GM18873 (cell line): Measurements from ENCODE around the gene PLEKHG4.

Experiments
- ATAC-seq: cut with Tn5 transposase; IDR thresholded peaks from one replicate; pipeline ENCODE4 v1.9.1; 2021; ENCODE audit warnings: mild to moderate bottlenecking, moderate library complexity, moderate number of reproducible peaks; ENCODE audit not compliant: unreplicated experiment, low FRiP score

Gene PLEKHG4

DNA sequence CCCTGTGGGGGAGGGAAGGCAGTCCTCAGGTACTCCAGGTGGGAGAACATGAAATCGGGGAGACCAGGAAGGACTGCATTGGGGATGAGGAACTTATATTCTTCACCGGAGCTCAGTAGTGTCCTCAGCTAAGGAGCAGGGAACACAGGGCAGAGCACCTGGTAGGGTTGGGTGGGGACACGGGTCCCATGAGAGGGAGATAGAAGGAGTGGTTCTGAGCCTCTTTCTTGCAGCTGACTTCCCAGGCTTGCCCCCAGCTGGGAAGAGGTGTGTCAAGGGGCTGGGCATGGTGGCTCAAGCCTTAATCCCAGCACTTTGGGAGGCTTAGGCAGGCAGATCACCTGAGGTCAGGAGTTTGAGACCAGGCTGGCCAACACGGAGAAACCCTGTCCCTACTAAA lies 34.1 kb upstream of the PLEKHG4 start:
- ATAC-seq, result no peak

DNA sequence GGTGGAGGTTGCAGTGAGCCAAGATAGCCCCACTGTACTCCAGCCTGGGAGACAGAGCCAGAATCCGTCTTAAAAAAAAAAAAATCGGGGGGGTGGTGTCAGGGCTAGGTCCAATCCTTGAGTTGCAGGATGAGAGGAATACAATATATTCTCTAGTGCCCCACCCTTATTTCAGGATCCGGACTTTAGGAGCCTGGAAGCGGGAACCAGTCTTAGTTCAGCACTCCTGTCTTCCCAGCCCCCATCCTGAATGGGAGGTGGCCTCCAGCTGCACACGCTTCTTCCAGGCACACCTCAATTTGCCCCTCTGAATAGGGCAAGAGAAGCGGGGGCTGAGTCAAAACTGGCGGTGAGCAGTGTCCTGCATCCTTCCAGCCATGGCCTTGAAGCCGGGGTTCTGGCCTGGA lies 33.7 kb upstream of the PLEKHG4 start:
- ATAC-seq, result no peak

DNA sequence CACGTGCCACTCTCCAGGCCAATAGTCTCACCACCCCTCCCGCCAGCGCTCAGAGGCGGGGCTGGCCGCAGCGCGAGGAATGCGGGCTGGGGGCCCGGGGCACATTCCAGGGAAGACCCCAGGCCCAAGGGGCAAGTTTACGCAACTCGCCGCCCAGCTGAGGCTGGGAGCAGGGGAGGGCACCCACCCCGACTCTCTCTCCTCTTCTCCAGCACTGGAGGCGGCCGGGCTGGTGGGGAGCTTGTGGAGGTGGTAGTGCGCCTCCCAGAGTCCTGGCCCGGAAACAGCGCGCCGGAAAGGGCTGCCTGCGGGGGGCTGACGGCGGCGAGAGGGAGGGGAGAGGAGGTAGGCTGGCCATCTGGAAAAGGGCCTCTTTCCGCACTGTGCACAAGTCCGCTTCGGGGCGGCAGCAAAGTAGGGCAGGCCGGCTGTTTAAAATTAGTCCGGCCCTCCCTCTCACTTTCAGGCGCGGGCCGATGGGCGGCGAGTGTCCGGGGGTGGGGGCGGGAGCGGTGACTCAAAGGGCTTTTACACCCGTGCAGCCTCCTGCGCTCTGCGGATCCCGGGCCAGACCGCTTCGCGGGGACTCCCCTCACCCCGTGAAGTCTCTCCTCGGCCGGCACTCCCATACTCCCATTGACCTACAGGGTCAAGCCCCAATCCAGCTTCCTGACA lies 33.1 kb upstream of the PLEKHG4 start:
- ATAC-seq, result no peak

DNA sequence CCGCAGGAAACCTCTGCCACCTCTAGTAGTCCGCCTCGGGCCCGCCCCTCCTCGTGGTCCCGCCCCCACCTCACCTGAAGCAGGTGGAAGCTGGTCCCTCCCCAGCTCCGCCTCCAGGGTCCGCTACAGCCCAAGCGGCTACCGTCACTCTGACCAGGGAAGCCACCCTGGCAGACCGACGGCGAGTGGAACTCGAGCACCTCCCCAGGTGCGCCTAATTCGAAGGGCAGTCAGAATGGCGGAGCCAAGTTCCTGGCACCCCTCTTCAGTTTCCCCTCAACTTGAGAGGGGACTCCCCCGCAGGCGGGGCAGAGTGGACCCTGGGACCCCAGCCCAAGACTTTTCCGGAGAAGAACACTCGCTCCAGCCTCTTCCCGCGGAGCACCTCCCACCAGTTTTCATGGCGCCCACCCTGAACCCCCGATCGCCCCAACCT lies 32.6 kb upstream of the PLEKHG4 start:
- no peak for ATAC-seq

DNA sequence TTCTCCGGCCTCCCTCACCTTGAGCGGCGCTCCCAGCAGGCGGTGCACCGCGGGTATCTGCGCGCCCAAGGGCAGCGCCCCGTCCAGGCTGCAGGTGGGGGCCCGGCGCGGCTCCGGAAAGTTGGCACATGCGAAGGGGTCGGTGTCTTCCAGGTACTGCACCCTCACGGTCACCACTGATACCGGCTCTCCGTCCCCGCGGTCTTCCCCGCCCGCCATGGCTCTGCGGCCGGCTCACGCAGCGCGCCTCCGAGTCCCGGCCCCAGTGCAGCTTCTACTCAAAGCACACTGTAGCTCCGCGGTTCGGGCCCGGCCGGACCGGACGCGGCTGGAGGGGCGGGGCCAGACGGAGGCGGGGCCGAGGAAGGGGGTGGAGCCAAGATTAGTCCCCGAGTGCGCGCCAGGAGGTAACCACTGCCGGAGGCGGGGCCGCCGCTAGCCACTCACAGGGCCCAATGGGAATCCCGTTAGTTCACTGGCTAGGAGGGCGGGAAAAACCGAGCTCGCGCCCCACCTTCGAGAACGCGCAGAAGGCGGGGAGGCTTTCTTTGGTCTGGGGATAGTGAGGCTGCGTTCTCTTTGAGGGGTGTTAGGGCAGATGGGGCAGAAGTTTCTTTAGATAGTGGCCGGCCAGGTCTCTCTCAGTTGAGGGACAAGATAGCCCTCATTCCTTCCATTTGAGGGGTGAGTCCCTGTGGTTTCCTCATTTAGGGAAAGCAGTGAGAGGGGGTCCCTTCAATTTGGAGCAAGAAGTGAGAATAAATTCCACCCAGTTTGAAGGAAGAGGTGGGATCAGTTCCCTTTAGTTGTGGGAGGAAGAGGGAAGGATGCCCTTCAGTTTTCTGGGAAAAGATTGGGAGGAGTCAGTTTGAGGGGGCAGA lies 31.9 kb upstream of the PLEKHG4 start, which contains the start of gene FHOD1:
TSS of gene FHOD1 (minus strand) at position 290 of the 881 bp plus-strand sequence. CDS start at position 219, 71 bp downstream.
- ATAC-seq, result peak; percentile 33

DNA sequence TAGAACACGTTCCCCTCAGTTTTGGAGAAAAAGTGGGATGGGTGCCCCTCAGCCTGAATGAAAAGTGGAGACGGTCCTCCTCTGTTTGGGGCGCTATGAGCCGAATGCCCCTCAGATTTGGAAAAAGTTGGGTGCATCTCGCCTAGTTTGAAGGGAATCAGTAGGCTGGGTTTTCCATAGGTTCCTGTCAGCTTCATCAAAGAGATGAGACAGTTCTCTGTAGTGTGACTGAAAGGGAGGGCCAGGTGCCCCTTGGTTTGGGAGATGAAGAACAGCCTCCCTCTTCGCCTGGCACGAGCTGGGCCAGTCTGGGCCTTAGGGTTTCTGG lies 31.3 kb upstream of the PLEKHG4 start:
- ATAC-seq, result no peak

DNA sequence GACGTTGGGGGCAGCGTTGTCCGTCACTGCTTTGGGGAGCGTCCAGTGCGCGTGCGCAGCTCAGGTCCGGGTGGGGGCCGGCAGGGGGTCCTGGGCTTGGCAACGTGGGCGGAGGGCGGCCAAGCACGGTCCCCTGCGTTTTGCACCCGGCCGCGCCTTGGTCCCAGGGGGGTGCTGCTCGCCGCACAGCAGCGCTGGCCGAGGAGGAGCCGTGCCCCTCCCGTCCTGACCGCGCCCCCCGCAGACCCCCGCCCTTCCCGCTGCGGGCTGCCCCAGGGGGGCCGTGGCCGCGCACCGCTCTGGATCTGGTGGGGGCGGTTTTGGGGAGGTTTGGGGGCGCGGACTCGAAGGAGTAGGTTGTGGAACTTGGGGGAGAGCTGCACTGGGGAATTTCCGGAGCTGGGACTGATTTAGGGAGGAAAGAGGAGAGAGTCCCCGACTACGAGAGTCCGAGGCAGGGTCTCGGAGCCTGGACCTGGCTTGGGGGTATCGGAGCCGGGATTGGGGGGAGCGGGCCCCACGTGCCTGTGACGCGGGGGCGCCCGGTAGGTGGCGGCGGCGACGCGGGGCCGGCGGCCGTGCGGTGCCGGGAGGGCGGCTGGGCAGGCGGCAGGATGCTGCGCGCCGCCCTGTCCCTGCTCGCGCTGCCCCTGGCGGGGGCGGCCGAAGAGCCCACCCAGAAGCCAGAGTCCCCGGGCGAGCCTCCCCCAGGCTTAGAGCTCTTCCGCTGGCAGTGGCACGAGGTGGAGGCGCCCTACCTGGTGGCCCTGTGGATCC lies 30.7 kb upstream of the PLEKHG4 start, which contains the start of gene SLC9A5:
TSS of gene SLC9A5 (plus strand) at position 579 of the 777 bp plus-strand sequence. CDS start at position 615, 36 bp downstream.
- no peak for ATAC-seq

DNA sequence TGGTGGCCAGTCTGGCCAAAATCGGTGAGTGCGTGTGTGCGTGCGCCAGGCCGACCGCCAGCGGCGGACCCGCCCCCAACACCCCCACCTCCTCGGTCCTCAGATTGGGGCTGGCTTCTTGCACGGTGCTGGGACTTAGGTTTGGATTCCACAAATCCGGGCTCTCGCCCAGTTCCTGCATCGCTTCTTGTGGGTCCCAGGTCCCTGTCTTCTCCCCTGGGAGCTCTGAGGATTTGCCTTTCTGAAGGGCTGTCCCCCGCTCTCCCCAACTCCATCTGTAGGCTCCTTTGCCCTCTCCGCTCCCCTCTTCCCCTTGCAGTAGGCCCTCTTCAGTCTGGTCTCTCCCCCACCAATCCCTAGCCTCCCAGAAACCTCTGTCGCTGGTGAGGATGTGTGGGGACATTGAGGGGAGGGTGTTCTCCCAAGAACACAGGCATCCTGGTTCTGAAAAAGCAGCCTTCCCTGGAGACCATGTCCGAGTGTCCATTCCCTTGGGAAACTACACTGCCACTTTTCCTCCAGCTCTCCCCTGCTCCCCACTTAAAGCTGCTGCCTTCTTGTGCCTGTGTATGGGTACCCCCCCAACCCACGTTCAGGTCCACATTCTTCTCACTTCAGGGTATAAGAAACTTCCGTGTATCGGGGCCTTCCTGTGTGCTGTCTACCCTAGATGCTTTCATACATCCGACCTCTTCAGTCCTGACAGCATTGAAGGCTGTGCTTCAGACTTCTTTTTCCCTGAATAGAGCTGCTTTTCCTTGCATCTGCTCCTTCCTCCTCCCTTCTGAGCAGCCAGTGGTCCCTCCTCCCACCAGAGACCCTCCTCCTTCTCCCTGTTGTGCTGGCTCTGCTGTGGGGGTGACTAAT lies 29.9 kb upstream of the PLEKHG4 start:
- no peak for ATAC-seq

DNA sequence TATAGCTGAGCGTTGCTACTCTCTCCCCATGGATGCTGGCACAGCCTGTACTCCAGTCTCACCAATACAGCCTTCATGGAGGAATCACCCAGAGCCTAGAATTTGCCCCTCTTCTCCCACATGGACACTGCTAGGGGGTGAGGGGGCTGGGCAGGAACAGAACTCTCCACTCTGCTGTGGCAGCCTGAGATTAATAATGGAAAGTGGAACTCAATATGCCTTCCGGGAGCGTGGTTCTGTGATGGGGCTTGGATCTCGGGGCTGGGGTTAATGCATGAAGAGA lies 29.3 kb upstream of the PLEKHG4 start:
- no peak for ATAC-seq

DNA sequence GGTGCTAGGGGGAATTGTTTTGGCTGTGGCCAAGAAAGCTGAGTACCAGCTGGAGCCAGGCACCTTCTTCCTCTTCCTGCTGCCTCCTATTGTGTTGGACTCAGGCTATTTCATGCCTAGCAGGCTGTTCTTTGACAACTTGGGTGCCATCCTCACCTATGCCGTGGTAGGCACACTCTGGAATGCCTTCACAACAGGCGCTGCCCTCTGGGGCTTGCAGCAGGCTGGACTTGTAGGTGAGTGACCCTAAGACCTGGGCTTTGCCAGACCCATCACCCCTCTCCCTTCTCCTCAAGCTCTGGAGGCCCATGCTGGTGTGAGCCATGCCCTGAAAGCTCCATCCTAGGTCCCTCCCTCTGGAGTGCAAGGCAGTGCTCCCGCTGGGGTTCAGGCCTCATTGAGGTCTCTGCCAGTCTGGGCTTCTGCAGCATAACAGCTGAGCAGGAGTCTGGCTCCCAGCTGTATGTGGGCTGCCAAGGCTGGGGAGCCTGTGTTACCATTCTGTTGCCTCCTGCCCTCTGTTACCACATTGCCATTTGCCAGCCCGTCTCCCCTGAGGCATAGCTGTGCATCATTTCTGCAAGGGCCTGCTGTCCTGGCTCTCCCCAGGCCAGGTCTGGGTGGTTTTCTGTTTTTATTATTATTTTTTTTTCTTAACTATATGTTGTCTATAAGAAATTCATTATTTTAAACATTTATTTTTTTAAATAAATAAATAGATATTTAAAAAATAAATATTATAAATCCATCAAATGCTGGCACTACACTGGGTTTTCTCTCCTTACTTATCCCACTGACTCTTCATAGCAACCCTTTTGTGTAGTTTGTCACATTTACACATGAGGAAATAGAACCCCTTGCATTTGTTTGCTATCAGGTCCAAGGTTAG lies 26.5 kb upstream of the PLEKHG4 start:
- ATAC-seq, result no peak

DNA sequence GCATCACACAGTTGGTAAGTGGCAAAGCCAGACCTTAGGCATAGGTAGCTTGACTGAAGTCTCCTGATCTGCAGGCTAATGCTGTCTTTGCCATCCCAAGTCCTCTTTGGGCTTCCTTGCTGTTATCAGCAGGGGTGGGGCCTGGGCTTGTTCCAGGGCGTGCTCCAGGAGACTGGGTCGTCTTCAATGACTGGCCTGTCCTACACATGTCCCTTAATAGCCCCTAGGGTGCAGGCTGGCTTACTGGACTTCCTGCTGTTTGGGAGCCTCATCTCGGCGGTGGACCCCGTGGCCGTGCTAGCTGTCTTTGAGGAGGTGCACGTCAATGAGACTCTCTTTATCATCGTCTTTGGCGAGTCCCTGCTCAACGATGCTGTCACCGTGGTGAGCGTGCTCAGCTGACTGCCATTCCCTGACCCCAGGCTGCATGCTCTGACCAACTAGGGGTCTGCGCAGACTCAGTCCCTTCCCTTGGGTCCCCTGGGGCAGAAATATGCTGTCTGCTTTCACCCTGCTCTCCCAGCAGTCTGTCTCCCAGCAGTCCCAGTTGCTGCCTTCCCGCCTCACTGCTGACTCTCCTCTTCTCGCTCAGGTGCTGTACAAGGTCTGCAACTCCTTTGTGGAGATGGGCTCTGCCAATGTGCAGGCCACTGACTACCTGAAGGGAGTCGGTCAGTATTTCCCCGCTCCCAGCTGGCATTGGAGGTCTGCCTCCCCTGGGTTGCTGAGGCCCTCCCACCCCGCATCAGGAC lies 24.4 kb upstream of the PLEKHG4 start:
- ATAC-seq, result no peak

DNA sequence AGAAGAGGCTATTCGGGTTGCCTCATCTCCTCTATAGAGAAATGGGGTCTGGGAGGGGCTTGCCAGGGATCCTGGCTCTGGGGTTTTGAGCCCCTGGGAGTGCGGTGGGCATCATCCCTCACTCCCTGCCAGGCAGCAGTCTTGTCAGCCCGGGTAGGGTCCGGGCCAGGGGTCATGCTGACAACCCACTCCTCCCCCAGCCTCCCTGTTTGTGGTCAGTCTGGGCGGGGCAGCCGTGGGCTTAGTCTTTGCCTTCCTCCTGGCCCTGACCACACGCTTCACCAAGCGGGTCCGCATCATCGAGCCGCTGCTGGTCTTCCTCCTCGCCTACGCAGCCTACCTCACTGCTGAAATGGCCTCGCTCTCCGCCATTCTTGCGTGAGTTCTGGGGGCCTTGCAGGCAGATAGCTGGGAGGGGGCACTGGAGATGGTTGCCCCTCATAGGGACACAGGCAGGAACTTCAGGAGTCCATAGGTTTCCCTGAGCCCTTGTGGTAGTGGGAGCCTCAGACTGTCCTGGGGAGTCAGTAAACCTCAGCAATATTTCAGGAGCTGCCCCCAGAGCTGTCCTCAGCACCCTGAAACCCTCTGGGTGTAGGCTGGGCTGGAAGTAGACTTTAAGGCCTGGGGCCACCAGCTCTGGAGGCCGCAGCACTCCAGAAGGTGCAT lies 23.6 kb upstream of the PLEKHG4 start:
- no peak for ATAC-seq

DNA sequence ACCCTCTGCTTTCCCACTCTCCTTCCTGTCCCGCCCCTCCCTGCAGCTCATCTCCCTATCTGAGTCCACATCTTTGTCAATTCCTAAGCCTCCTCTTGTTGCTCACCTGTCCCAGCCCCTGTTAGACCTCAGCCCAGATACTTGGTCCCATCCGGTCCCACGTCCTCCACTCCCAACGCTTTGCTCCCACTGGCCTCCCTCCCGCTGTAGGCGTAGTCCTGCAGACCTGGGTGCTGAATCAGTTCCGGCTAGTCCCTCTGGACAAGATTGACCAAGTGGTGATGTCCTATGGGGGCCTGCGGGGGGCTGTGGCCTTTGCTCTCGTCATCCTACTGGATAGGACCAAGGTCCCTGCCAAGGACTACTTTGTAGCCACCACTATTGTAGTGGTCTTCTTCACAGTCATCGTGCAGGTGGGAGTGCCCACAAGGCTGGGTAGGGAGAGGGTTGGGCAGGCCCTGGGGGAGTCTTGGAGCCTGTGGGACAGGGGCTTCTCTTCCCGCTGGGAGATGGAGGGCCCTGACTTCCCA lies 22.6 kb upstream of the PLEKHG4 start:
- no peak for ATAC-seq

DNA sequence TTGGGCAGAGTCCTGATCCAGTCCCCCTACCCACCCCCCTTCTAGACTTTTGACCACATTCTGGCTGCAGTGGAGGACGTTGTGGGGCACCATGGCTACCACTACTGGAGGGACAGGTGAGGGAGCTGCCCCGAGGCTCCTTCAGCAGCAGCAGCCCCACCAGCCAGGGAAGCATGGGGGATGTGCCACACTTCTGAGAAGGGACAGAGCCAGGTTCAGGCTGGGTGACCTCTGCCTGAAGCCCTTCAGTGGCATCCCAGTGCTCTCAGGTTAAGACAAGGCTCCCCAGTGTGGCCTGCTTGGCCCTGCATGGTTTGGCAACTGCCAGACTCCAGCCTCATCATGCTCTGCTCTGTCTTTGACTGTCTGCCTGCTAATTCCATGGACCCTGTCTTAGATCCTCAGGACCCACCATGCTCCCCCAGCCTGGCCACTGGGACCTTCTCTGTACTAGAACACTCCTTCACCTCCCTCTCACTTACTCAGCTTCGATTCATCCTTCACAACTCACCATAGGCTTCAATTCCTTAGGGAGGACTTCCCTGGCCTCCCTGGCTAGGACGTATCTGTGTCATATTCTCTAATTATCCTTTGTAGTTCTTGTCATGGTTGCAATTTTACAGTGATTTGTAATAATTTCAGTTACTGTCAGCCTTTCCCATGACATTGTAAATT lies 21.7 kb upstream of the PLEKHG4 start:
- ATAC-seq, result no peak

DNA sequence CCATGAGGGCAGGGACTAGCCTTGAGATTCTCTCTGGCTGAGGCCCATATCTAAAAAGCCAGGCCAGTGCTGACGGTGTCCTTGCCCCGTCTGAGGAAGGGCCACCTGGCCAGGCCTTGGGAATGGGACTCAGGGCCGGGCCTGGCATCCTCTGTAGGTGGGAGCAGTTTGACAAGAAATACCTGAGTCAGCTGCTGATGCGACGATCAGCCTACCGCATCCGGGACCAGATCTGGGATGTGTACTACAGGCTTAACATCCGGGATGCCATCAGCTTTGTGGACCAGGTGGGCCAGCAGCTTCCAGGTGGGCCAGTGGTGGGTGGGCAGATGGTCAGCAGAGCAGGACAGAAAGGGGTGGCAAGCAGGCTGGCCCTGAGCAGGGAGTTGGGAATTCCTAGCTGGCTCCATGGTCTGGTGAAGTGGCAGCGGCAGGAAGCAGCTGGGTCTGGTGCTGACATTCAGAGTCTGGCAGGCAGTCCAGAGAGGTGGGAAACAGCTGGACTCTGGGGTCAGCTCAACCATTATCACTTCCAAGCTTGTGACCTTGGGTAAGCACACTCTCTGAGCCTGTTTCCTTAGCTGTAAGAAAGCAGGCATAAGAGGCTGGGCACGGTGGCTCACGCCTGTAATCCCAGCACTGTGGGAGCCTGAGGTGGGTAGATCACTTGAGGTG lies 21.0 kb upstream of the PLEKHG4 start:
- no peak for ATAC-seq

DNA sequence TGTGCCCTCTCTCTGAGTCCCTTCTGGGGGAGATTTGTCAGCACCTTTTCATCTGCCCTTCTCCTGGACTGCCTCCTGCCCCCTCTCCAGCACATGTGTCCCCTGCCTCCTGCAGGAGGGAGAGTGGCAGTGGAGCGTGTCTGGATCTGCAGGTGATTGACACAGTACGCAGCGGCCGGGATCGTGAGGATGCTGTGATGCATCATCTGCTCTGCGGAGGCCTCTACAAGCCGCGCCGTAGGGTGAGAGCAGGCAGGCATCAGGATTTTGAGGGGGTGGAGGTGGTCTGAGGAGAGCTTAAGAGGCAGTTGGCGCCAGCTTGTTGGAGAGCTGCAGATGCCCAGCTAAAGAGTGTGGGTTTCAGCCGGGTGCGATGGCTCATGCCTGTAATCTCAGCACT lies 19.6 kb upstream of the PLEKHG4 start:
- ATAC-seq, result no peak
